NB4 (cell line): Measurements from ENCODE around the gene TXNDC8.

ENCODE experiments used
- DNase-seq: peaks from one replicate; pipeline ENCODE4 v3.0.0; 2010; ENCODE audit warnings: low read depth
- H3K4me3 ChIP-seq: one replicate; pipeline ENCODE4 v1.5.1; 2011; ENCODE audit warnings: mild to moderate bottlenecking, low read depth, low read length, moderate library complexity
- MYC ChIP-seq: IDR thresholded peaks from 2 replicates; pipeline ENCODE4 v1.6.1; 2011; ENCODE audit warnings: low read depth, low read length
- POLR2A ChIP-seq: IDR thresholded peaks from 2 replicates; pipeline ENCODE4 v1.6.1; 2011; ENCODE audit warnings: mild to moderate bottlenecking; ENCODE audit not compliant: insufficient read length; ENCODE audit errors: extremely low read depth
- TF ChIP-seq, protein P1 (sequence below): IDR thresholded peaks from one replicate; pipeline ENCODE4 v1.5.1; 2012; ENCODE audit warnings: low read depth, low read length
- TF ChIP-seq, protein P2 (sequence below): IDR thresholded peaks from 2 replicates; pipeline ENCODE4 v1.6.1; 2011; ENCODE audit warnings: low read depth, low read length

Gene TXNDC8

DNA sequence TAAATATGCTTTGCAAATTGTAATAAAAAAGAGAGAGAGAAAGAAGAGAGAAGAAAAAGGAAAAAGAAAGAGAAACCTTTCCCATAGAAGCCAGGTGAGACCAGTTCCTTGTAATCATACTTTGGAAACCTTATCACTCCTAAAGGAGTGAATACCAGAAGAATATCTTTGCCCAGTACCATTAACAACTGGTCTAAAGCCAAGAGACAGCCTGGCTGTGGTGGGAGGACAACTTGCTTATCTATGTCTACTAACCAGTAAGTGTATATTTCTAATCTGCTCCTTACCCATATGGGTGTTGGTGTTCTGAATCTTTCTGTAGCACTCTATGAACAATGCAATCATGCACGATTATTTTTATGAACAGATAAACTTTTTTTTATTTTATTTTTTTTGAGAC lies 70.9 kb downstream of the TXNDC8 start:
- TF ChIP-seq, protein P1, sequence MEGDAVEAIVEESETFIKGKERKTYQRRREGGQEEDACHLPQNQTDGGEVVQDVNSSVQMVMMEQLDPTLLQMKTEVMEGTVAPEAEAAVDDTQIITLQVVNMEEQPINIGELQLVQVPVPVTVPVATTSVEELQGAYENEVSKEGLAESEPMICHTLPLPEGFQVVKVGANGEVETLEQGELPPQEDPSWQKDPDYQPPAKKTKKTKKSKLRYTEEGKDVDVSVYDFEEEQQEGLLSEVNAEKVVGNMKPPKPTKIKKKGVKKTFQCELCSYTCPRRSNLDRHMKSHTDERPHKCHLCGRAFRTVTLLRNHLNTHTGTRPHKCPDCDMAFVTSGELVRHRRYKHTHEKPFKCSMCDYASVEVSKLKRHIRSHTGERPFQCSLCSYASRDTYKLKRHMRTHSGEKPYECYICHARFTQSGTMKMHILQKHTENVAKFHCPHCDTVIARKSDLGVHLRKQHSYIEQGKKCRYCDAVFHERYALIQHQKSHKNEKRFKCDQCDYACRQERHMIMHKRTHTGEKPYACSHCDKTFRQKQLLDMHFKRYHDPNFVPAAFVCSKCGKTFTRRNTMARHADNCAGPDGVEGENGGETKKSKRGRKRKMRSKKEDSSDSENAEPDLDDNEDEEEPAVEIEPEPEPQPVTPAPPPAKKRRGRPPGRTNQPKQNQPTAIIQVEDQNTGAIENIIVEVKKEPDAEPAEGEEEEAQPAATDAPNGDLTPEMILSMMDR, result no peak
- TF ChIP-seq MYC (no peak), POLR2A (no peak)
- TF ChIP-seq, protein P2, sequence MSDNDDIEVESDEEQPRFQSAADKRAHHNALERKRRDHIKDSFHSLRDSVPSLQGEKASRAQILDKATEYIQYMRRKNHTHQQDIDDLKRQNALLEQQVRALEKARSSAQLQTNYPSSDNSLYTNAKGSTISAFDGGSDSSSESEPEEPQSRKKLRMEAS, result no peak
- DNase-seq, result no peak
- no peak overlapping the region for H3K4me3 ChIP-seq

DNA sequence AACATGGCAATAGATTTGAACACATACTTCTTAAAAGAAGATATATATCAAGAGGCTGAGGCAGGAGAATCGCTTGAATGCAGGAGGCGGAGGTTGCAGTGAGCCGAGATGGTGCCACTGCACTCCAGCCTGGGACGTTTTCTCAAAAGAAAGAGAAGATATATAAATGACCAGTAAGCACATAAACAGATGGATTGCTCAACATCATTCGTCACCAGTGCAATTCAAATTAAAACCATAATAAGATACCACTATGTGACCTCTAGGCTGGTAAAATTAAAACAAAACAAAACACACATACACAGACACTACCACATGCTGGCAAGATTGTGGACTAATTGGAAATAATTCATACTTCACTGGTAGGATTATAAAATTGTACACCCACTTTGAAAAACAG lies 76.0 kb downstream of the TXNDC8 start:
- DNase-seq, result no peak
- H3K4me3 ChIP-seq, result no peak overlapping the region
- no peak for TF ChIP-seq MYC
- TF ChIP-seq, protein P2, result no peak

DNA sequence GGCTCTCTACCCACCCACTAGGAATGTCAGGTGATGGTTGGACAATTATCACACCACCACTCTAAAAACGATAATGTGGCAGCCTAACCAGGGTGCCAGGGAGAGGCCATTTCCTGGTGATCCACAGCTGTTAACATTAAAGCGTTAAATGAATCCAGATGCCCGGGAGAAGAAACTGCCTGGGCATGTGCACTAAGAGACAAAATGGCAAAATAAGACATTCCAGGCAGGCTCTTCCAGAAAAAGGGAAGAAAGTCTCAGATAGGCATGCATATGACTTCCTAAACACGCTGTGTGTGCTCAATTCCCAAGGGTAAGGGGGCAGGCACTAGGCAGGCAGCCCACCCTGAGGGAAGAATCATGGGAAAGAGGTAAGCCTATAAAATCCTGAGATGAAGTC lies 76.8 kb downstream of the TXNDC8 start:
- H3K4me3 ChIP-seq, result no peak overlapping the region
- TF ChIP-seq POLR2A (no peak), MYC (no peak)
- TF ChIP-seq, protein P2, result no peak
- TF ChIP-seq, protein P1, result no peak
- DNase-seq, result no peak

DNA sequence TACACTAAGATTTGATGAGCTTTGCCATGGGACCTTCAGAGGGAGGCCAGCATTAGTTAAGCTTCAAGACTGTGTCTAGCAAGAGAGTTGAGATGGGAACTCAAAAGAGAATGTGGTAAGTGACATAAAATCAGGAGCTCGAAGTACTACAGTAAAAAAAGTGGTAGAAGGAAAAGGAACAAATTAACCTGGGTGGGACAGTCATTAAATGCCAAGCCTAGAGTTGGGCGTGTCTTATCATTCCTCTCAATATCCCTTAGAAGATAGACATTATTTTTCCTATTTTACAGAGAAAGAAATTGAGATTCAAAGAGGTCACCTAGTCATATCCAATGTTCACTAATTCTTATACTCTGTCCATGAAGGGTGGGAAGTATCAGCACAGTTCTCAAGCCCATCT lies 78.1 kb downstream of the TXNDC8 start:
- no peak for DNase-seq
- H3K4me3 ChIP-seq, result no peak overlapping the region
- TF ChIP-seq POLR2A, result no peak
- TF ChIP-seq, protein P2, result no peak
- no peak for TF ChIP-seq MYC

DNA sequence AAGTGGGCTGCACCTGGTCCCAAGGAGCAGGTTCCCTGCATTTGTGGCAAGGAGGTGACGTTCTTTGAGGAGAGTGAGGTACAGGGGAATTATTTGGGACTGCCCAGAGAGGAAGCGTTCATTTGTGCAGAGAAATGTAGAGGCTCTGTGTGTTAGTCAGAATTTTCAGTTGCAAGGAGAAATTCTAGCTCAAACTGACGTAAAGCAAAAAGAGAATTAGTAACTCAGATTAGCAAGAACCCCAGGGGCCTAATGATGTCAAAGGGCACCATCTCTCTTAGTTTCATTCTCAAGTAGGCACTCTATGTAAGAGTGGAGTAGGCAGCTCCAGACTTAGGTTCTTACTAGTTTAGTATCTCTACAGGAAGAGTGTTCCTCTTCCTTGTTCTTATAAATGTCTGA lies 79.0 kb downstream of the TXNDC8 start:
- DNase-seq, result no peak
- no peak overlapping the region for H3K4me3 ChIP-seq
- TF ChIP-seq, protein P2, result no peak
- TF ChIP-seq, protein P1, result no peak
- no peak for TF ChIP-seq MYC
- no peak for TF ChIP-seq POLR2A

DNA sequence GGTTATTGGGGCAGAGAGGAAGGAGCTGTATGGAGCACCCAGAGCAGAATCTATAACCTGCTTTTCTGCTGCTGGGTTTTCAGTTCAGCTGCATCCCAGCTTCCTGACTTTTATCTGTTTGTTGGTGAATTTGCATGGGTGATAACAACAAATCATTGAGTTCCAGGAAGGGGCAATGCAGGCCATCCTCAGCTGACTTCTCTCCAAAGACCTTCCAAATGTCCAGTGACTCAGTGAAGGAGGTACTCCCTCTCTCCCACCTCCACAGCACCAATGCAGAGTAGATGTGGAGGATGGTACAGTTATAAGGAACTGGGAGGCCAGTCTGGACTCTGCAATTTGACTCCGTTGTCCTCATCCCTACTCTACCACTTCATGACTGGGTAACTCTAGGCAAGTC lies 79.7 kb downstream of the TXNDC8 start:
- TF ChIP-seq, protein P1, result no peak
- TF ChIP-seq MYC (no peak), POLR2A (no peak)
- TF ChIP-seq, protein P2, result no peak
- peak overlapping the region; percentile 68 for H3K4me3 ChIP-seq
- no peak for DNase-seq

DNA sequence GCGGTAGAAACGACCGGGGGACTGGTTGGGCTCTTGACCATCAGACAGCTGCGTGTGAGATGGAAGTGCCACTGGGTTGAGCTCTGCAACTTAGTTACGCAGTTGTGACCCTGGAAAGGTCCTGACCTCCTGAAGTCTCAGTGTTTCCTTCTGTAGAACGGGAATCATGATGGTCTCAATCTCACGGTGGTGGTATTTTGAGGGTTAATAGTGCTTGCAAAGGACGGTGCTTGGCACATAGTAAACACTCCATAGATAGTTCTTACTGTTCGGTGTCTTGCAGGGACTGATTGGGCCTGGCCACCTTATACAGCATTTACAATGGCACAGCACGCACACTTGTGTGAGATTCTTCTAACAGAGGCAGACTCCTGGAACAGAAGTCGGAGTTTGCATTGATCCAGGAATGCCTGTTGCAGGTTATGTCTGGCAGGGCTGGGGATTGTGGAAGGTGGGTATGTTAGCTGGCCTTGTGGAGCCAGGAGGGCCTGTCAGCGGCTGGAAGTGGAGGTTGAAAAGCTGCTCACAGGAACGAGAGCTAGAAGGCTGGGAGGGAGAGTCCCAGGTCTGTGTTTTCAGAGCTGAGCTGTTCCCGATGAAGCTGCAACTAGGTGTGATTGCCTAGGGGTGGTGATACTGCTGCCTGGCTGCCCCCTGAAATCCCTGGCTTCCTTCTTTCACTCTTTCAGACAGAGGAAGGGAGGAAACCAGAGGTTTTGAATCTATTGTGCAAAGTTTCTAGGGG lies 80.4 kb downstream of the TXNDC8 start:
- TF ChIP-seq, protein P2, result no peak
- TF ChIP-seq, protein P1, result no peak
- TF ChIP-seq MYC (peak; percentile 20; the same call in 1 of the 2 replicates), POLR2A (no peak)
- peak overlapping the region; percentile 68 for H3K4me3 ChIP-seq
- DNase-seq, result peak; percentile 62
